Posterior cingulate gyrus (tissue), 11 donors: ENCODE measurements around the gene LY86.
A peak's percentile ranks its signal among the peaks of the same experiment; 100 is the strongest.
"Not testable (repeated sequence)": the region's sequence is repeated elsewhere in the genome, so short reads cannot be mapped to it uniquely, and the experiment has no call there.

Experiments
- DNase-seq, 10 donors: peaks; one replicate each; pipeline versions ENCODE4 v3.0.0 to v3.0.0-alpha.2; 2020 to 2021; ENCODE audit warnings: mixed read lengths in 3 of 10
- intact Hi-C: fragments of 100-400 bp; cut with DNase I; formaldehyde crosslinking; loops from one replicate; pipeline ENCODE4 v1.15.1; 2023

LY86 gene

GRCh38 chr6:6648692-6649343 is 60.3 kb downstream of the LY86 start:
- intact Hi-C loops, result no loop called here
- no peak for DNase-seq

GRCh38 chr6:6649824-6650349 is 61.4 kb downstream of the LY86 start:
- intact Hi-C loops, result no loop called here
- DNase-seq, result peak in 7 of 10 donors; percentile 18 to 92 (median 43)

GRCh38 chr6:6650839-6651238 is 62.3 kb downstream of the LY86 start:
- DNase-seq, result no peak
- intact Hi-C loops, result no loop called here

- intact Hi-C loops, result no loop called here
Observed at GRCh38 chr6:6651335-6651734, 62.8 kb downstream of the LY86 start.

GRCh38 chr6:6652932-6653331 is 64.4 kb downstream of the LY86 start:
- no peak for DNase-seq
- intact Hi-C loops, result no loop called here

More at GRCh38 chr6:6651335-6651734, 62.8 kb downstream of the LY86 start:
- DNase-seq, result no peak

GRCh38 chr6:6654599-6655575 is 66.4 kb downstream of the LY86 start:
- DNase-seq, result no peak

GRCh38 chr6:6655805-6656251 is 67.3 kb downstream of the LY86 start:
- DNase-seq, result no peak
- intact Hi-C loops, result no loop called here

More at GRCh38 chr6:6654599-6655575, 66.4 kb downstream of the LY86 start:
- intact Hi-C loops, result no loop called here

GRCh38 chr6:6656287-6656686 is 67.8 kb downstream of the LY86 start:
- intact Hi-C loops, result no loop called here
- DNase-seq, result no peak

- intact Hi-C loops, result no loop called here
- no peak for DNase-seq
Observed at GRCh38 chr6:6657085-6657819, 68.7 kb downstream of the LY86 start.

- intact Hi-C loops, result no loop called here
- no peak for DNase-seq
Observed at GRCh38 chr6:6657820-6658217, 69.3 kb downstream of the LY86 start.

GRCh38 chr6:6659600-6660327 is 71.2 kb downstream of the LY86 start:
- no peak for DNase-seq
- intact Hi-C loops, result no loop called here

GRCh38 chr6:6660339-6661045 is 72.0 kb downstream of the LY86 start:
- no peak for DNase-seq

GRCh38 chr6:6661191-6661590 is 72.7 kb downstream of the LY86 start:
- no peak for DNase-seq

More at GRCh38 chr6:6660339-6661045, 72.0 kb downstream of the LY86 start:
- intact Hi-C loops, result no loop called here

GRCh38 chr6:6661684-6662083 is 73.2 kb downstream of the LY86 start:
- intact Hi-C loops, result no loop called here
- DNase-seq, result peak in 1 of 10 donors; percentile 9

More at GRCh38 chr6:6661191-6661590, 72.7 kb downstream of the LY86 start:
- intact Hi-C loops, result no loop called here

- DNase-seq, result no peak
- intact Hi-C loops, result no loop called here
Observed at GRCh38 chr6:6663421-6664135, 75.1 kb downstream of the LY86 start.

- DNase-seq, result no peak
- intact Hi-C loops, result no loop called here
Observed at GRCh38 chr6:6665555-6666243, 77.2 kb downstream of the LY86 start.

GRCh38 chr6:6670150-6670549 is 81.6 kb downstream of the LY86 start:
- intact Hi-C loops, DNase-seq: not testable (repeated sequence)

GRCh38 chr6:6674872-6675271 is 86.4 kb downstream of the LY86 start:
- intact Hi-C loops, result no loop called here
- no peak for DNase-seq
